Measurements from ENCODE around the gene GYG1. TPM values are rescaled to one million over a fixed set of nuclear protein-coding genes. Genes with fewer than 3 reads are reported as not detected.

The GYG1 gene
- total RNA-seq, 1 donor from 2014 or later = 48.1 TPM

DNA sequence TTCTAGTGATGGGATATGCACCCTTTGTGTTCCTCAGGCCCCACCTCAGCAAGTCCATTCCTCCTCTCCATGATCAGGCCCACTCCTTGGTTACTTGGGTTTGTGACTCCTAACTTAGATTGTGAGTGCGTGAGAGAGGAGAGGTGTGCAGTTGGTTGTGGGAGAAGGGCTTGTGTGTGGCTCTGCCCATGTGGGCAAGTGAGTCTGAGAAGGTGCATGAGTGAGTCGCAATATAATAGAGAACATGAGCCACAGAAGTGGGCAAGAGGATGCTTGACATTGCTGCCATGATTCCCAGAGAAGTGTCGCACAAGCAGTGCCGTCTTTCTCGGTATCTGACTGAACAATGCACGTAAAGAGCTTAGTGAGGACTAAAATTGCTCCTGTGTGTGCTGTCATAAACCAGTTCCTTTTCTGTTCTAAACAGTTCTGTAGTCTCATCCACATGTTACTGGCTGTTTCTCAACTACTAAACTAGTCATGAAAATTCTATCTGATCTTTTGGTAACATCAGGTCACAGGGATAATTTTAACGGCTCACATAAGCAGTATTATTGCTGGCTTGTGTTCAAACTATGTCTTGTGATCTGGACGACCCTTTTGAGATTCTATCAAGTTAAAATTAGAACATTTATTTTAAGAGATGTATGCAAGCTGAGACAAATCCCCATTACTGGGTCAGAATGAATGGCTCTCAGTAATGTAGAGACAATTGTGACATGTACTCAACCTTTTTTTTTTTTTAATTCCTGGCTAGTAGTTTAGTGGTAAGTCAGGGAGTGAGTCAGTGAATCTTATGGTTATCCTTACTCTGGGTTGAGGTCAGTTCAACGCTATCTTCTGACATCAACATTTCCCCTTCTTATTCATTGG lies 25.6 kb downstream of the GYG1 start:
- Mint-ChIP-seq H3K27me3 (ENCODE audit: low read depth) (no peaks in the 10 kb centered on the region), H3K9me3 (ENCODE audit: low read depth) (no peaks in the 10 kb centered on the region), H3K27ac (ENCODE audit: unreplicated experiment) (peak overlapping the region; percentile 80), H3K36me3 (ENCODE audit: low read depth) (peaks cover 14% of the 10 kb centered on the region), H3K4me3 (ENCODE audit: unreplicated experiment) (no peak overlapping the region), H3K4me1 (ENCODE audit: low read depth) (peaks cover 51% of the 10 kb centered on the region)
- no peak for DNase-seq (ENCODE audit: low spot score)
- TF ChIP-seq, protein P1, sequence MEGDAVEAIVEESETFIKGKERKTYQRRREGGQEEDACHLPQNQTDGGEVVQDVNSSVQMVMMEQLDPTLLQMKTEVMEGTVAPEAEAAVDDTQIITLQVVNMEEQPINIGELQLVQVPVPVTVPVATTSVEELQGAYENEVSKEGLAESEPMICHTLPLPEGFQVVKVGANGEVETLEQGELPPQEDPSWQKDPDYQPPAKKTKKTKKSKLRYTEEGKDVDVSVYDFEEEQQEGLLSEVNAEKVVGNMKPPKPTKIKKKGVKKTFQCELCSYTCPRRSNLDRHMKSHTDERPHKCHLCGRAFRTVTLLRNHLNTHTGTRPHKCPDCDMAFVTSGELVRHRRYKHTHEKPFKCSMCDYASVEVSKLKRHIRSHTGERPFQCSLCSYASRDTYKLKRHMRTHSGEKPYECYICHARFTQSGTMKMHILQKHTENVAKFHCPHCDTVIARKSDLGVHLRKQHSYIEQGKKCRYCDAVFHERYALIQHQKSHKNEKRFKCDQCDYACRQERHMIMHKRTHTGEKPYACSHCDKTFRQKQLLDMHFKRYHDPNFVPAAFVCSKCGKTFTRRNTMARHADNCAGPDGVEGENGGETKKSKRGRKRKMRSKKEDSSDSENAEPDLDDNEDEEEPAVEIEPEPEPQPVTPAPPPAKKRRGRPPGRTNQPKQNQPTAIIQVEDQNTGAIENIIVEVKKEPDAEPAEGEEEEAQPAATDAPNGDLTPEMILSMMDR (IDR thresholded peaks at IDR 0.05) = no peak

DNA sequence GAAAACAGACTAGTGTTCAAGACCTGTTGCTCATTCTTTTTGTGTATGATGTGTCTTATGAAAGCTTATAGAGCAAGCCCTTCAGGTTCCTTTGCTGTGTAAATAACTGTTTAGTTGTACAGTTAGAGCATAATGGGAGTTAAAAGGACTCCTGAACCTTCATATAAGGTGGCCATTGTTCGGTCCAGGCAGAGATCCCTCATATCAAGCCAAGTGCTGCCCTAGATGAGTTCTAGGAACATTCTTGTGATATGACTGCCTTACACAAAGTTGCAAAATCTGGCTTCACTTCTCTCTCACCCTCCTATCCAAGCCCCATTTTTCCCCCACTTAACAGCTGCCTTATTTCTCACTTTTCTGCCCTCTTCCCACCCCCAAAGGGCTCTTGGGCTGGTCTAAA lies 26.9 kb downstream of the GYG1 start:
- H3K27ac Mint-ChIP-seq (ENCODE audit: unreplicated experiment) = peak overlapping the region; percentile 38
- no peaks in the 10 kb centered on the region for H3K9me3 Mint-ChIP-seq (ENCODE audit: low read depth)
- H3K36me3 Mint-ChIP-seq (ENCODE audit: low read depth) = peaks cover 15% of the 10 kb centered on the region
- H3K4me3 Mint-ChIP-seq (ENCODE audit: unreplicated experiment) = no peak overlapping the region
- no peaks in the 10 kb centered on the region for H3K27me3 Mint-ChIP-seq (ENCODE audit: low read depth)
- no peak for DNase-seq (ENCODE audit: low spot score)
- TF ChIP-seq, protein P1 (IDR thresholded peaks at IDR 0.05) = no peak
- peaks cover 54% of the 10 kb centered on the region for H3K4me1 Mint-ChIP-seq (ENCODE audit: low read depth)

DNA sequence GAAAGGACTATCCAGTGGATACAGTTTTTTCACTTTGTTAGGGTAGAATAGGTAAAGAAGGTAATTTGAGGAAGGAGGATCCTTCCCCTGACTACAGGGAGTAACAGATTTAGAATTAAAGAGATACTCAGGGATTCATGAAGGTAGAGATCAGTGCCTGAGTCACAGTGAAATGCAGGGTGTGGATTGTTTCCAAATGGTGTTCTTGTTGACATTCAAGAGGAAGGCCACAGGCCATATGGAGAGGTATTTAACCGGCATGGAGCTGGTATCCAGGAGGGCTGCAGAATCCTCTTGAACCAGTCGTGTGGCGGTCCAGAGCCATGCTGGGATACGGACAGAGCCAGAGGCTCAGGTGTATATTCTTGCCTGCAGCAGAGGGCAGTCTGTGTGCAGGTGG lies 28.2 kb downstream of the GYG1 start:
- no peaks in the 10 kb centered on the region for H3K27me3 Mint-ChIP-seq (ENCODE audit: low read depth)
- H3K4me1 Mint-ChIP-seq (ENCODE audit: low read depth) = peaks cover 45% of the 10 kb centered on the region
- H3K4me3 Mint-ChIP-seq (ENCODE audit: unreplicated experiment) = no peak overlapping the region
- H3K36me3 Mint-ChIP-seq (ENCODE audit: low read depth) = peaks cover 18% of the 10 kb centered on the region
- H3K27ac Mint-ChIP-seq (ENCODE audit: unreplicated experiment) = no peak overlapping the region
- no peak for DNase-seq (ENCODE audit: low spot score)
- TF ChIP-seq, protein P1 (IDR thresholded peaks at IDR 0.05) = no peak
- peaks cover 2% of the 10 kb centered on the region for H3K9me3 Mint-ChIP-seq (ENCODE audit: low read depth)

DNA sequence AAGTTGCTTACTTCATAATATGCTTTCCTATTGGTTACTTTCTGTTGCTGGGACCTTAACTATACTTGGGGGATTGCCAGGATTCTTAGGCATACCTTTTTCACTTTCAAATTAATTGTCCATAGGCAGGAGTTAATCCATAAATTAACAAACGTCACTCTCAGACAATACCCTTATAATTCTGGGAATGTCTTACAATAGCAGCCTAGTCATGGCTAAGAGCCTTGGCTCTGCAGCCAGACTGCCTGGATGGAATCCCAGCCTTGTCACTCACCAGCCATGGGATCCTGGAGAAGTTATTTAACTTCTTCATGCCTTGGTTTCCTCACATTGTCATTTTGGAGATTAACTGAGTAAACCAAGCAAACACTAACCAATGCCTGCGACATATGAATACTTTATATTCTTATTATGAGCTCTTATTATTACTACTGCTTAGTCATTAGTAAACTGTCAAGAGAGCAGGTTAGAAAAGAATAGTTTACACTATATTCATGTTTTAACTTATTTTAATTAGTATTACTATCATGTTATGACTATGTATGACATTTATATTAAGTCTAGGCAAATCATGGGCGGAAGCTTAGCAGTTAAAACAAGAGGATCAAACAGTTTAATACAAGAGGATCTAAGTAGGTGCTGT lies 29.0 kb downstream of the GYG1 start:
- Mint-ChIP-seq H3K27me3 (ENCODE audit: low read depth) (no peaks in the 10 kb centered on the region), H3K27ac (ENCODE audit: unreplicated experiment) (no peak overlapping the region), H3K9me3 (ENCODE audit: low read depth) (peaks cover 8% of the 10 kb centered on the region), H3K4me1 (ENCODE audit: low read depth) (peaks cover 40% of the 10 kb centered on the region), H3K36me3 (ENCODE audit: low read depth) (peaks cover 21% of the 10 kb centered on the region), H3K4me3 (ENCODE audit: unreplicated experiment) (no peak overlapping the region)
- DNase-seq (ENCODE audit: low spot score) = no peak
- TF ChIP-seq, protein P1 (IDR thresholded peaks at IDR 0.05) = no peak

DNA sequence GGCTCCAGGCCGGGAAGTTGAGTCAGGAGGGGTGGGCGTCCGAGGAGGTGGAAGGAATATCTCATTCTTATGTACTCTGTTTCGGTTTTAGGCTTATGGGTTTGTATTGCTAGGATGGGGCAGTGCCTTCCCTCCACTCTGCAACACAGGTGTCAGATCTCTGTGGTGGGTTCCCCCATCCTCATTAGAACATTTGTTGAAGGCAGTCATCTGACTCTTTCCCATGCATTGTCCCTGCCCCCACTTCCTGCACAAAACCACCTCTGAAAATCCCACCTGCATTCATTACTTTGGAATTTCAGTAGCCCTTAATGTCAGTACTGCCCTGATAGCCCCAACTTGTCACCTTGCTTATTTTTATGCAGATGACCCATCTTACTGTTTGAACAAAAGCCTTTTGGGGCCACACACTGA lies 29.5 kb downstream of the GYG1 start:
- DNase-seq (ENCODE audit: low spot score) = no peak
- Mint-ChIP-seq H3K36me3 (ENCODE audit: low read depth) (peaks cover 18% of the 10 kb centered on the region), H3K4me3 (ENCODE audit: unreplicated experiment) (no peak overlapping the region), H3K9me3 (ENCODE audit: low read depth) (peaks cover 8% of the 10 kb centered on the region), H3K4me1 (ENCODE audit: low read depth) (peaks cover 35% of the 10 kb centered on the region), H3K27ac (ENCODE audit: unreplicated experiment) (no peak overlapping the region), H3K27me3 (ENCODE audit: low read depth) (no peaks in the 10 kb centered on the region)
- TF ChIP-seq, protein P1 (IDR thresholded peaks at IDR 0.05) = no peak

All from chondrocyte (in vitro differentiated cells).